GM12891 (cell line): ENCODE measurements around the gene CD151.

Experiments
- POLR2A ChIP-seq: IDR thresholded peaks from 2 replicates; pipeline ENCODE4 v1.6.1; 2011; ENCODE audit warnings: low read depth, low read length, control low read depth
- POLR2AphosphoS5 ChIP-seq: IDR thresholded peaks from 2 replicates; pipeline ENCODE4 v1.6.1; 2011; ENCODE audit warnings: low read depth, low read length, control low read depth
- POU2F2 ChIP-seq: IDR thresholded peaks from 2 replicates; pipeline ENCODE4 v1.6.1; 2011; ENCODE audit warnings: low read depth, mild to moderate bottlenecking, control low read depth, low read length, moderate library complexity

DNA sequence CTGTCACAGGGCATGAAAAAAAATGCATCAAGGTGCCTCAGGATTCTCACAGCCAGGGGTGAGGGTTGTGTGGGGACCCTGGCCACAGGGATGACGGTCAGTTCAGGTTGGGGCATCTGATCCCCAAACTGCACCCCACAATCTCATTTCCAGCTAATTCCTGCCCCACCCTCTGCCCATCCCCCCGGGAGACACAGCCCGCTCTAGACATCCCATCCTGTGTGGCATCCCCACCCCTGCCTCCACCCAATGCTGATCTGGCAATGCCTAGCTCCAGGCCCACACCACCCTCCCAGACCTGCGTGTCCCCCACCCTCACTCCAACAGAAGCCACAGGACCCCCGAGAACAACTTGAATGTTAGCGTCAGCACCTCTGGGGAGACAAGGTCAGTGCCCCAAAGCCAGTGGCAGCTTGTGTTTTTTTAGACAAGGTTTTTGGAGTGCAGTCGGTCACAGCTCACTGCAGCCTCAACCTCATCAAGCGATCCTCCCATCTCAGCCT is 35.2 kb downstream of the CD151 start:
- TF ChIP-seq POLR2AphosphoS5, result no peak
- TF ChIP-seq POLR2A, result no peak
- no peak for TF ChIP-seq POU2F2
